ENCODE results near the gene DCUN1D1.

DNA sequence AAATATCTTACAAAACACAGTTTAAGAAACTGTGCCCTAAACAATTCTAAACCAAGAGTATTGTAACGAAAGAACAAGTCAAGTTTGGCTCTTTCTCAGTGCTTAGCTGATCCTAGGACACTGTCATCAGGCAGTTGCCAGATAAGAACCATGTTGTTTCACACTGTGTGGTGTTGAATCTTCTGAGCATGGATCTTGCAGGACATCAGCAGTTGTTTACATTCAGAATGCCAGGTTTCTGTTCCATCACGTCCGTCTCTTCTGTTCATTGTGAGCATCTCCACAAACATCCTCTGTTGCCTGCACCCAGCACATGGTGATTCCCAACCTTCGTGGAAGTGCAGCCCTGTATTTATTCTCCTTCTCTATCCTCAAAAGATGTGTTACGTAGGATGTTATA is 67.9 kb downstream of the DCUN1D1 start:
- no peak for TF ChIP-seq POLR2A (IDR thresholded peaks at IDR 0.05)
- TF ChIP-seq, protein P1, sequence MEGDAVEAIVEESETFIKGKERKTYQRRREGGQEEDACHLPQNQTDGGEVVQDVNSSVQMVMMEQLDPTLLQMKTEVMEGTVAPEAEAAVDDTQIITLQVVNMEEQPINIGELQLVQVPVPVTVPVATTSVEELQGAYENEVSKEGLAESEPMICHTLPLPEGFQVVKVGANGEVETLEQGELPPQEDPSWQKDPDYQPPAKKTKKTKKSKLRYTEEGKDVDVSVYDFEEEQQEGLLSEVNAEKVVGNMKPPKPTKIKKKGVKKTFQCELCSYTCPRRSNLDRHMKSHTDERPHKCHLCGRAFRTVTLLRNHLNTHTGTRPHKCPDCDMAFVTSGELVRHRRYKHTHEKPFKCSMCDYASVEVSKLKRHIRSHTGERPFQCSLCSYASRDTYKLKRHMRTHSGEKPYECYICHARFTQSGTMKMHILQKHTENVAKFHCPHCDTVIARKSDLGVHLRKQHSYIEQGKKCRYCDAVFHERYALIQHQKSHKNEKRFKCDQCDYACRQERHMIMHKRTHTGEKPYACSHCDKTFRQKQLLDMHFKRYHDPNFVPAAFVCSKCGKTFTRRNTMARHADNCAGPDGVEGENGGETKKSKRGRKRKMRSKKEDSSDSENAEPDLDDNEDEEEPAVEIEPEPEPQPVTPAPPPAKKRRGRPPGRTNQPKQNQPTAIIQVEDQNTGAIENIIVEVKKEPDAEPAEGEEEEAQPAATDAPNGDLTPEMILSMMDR (IDR thresholded peaks at IDR 0.05): no peak
